ENCODE measurements around the gene UBE3B.
"Not testable (repeated sequence)": the region's sequence is repeated elsewhere in the genome, so short reads cannot be mapped to it uniquely, and the experiment has no call there.

Gene UBE3B

GRCh38 chr12:109449845-109450532 is 27.4 kb upstream of the UBE3B start:
- peak; percentile 8 to 23 for DNase-seq

- peak; percentile 5 to 11 for DNase-seq
Observed at GRCh38 chr12:109450980-109451379, 26.5 kb upstream of the UBE3B start.

GRCh38 chr12:109451400-109451799 is 26.0 kb upstream of the UBE3B start:
- no peak for DNase-seq

- no peak for DNase-seq
Observed at GRCh38 chr12:109452489-109452888, 24.9 kb upstream of the UBE3B start.

GRCh38 chr12:109455706-109456105 is 21.7 kb upstream of the UBE3B start:
- DNase-seq = no peak

GRCh38 chr12:109458086-109458485 is 19.3 kb upstream of the UBE3B start:
- no peak for DNase-seq

- no peak for DNase-seq
Observed at GRCh38 chr12:109458771-109459208, 18.6 kb upstream of the UBE3B start.

- DNase-seq = no peak
Observed at GRCh38 chr12:109459247-109459646, 18.2 kb upstream of the UBE3B start.

- no peak for DNase-seq
Observed at GRCh38 chr12:109460538-109460937, 16.9 kb upstream of the UBE3B start.

- peak; percentile 51 to 69 for DNase-seq
Observed at GRCh38 chr12:109461049-109461845, 16.2 kb upstream of the UBE3B start.

GRCh38 chr12:109461846-109462756 is 15.3 kb upstream of the UBE3B start:
- no peak for DNase-seq

- DNase-seq = peak; percentile 47 to 66
Observed at GRCh38 chr12:109462868-109463692, 14.4 kb upstream of the UBE3B start.

GRCh38 chr12:109463756-109464155 is 13.7 kb upstream of the UBE3B start:
- DNase-seq = no peak

GRCh38 chr12:109464642-109465351 is 12.6 kb upstream of the UBE3B start:
- no peak for DNase-seq

- no peak for DNase-seq
Observed at GRCh38 chr12:109466305-109466704, 11.1 kb upstream of the UBE3B start.

- no peak for DNase-seq
Observed at GRCh38 chr12:109466821-109467220, 10.6 kb upstream of the UBE3B start.

- no peak for DNase-seq
Observed at GRCh38 chr12:109467978-109468676, 9.3 kb upstream of the UBE3B start.

GRCh38 chr12:109469517-109469916 is 7.9 kb upstream of the UBE3B start:
- no peak for DNase-seq

- DNase-seq = no peak
Observed at GRCh38 chr12:109473006-109473405, 4.4 kb upstream of the UBE3B start.

GRCh38 chr12:109473526-109474270 is 3.7 kb upstream of the UBE3B start:
- not testable (repeated sequence) for DNase-seq

Data from Kasumi-1 (cell line).